Ovary (tissue), 3 donors: ENCODE results near the gene SGK2.

ENCODE experiments used
- EP300 ChIP-seq: sonication (generic); formaldehyde crosslinking; IDR thresholded peaks from one replicate; pipeline ENCODE4 v1.6.1; 2017; ENCODE audit warnings: antibody characterized with exemption
- POLR2A ChIP-seq: fragments of 450-650 bp; IDR thresholded peaks from one replicate; pipeline ENCODE4 v1.6.1; 2017; ENCODE audit warnings: antibody characterized with exemption, mild to moderate bottlenecking, moderate library complexity
- TF ChIP-seq, protein P1 (sequence below), 3 donors: fragments of 450-650 bp in 2 of 3; fragments of 200-600 bp in 1 of 3; IDR thresholded peaks; one replicate each; pipeline versions ENCODE4 v1.5.1 to v1.8.0; 2016 to 2022; ENCODE audit warnings: antibody characterized with exemption in 3 of 3, mild to moderate bottlenecking in 1 of 3
- donor health status: DM: no; HTN: no; CAD: no.

GRCh38 chr20:43548273-43548880, 10.4 kb upstream of the SGK2 start:
- TF ChIP-seq, protein P1, sequence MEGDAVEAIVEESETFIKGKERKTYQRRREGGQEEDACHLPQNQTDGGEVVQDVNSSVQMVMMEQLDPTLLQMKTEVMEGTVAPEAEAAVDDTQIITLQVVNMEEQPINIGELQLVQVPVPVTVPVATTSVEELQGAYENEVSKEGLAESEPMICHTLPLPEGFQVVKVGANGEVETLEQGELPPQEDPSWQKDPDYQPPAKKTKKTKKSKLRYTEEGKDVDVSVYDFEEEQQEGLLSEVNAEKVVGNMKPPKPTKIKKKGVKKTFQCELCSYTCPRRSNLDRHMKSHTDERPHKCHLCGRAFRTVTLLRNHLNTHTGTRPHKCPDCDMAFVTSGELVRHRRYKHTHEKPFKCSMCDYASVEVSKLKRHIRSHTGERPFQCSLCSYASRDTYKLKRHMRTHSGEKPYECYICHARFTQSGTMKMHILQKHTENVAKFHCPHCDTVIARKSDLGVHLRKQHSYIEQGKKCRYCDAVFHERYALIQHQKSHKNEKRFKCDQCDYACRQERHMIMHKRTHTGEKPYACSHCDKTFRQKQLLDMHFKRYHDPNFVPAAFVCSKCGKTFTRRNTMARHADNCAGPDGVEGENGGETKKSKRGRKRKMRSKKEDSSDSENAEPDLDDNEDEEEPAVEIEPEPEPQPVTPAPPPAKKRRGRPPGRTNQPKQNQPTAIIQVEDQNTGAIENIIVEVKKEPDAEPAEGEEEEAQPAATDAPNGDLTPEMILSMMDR (IDR thresholded peaks at IDR 0.05), result no peak
- TF ChIP-seq POLR2A (no peak), EP300 (no peak)
